Liver (tissue), 9 donors: Measurements from ENCODE around the gene TLE5. TPM values are rescaled to one million over a fixed set of nuclear protein-coding genes. Genes with fewer than 3 reads are reported as not detected.

Experiments used
- DNase-seq: peaks from one replicate; pipeline ENCODE4 v3.0.0-alpha.2; 2017; ENCODE audit warnings: low spot score
- H3K27ac ChIP-seq, 2 donors: one replicate each; pipeline ENCODE4 v1.7.0; 2013; ENCODE audit warnings: inconsistent platforms in 2 of 2, low read length in 2 of 2, control low read depth in 1 of 2, low read depth in 1 of 2, mild to moderate bottlenecking in 1 of 2
- H3K27me3 ChIP-seq, 4 donors: one replicate each; pipeline versions ENCODE4 v1.6.1 to v1.7.0; 2013; ENCODE audit warnings: low read length in 3 of 4, inconsistent platforms in 1 of 4, mild to moderate bottlenecking in 1 of 4, moderate library complexity in 1 of 4; ENCODE audit not compliant: control insufficient read depth in 4 of 4, insufficient read depth in 4 of 4
- H3K36me3 ChIP-seq, 4 donors: one replicate each; pipeline versions ENCODE4 v1.6.1 to v1.7.0; 2013; ENCODE audit warnings: low read length in 3 of 4, mild to moderate bottlenecking in 3 of 4, low read depth in 1 of 4, moderate library complexity in 1 of 4; ENCODE audit not compliant: control insufficient read depth in 4 of 4, insufficient read depth in 3 of 4
- H3K4me1 ChIP-seq, 4 donors: one replicate each; pipeline versions ENCODE4 v1.6.1 to v1.7.0; 2013; ENCODE audit warnings: low read length in 3 of 4, mild to moderate bottlenecking in 3 of 4, moderate library complexity in 1 of 4; ENCODE audit not compliant: control insufficient read depth in 4 of 4, insufficient read depth in 4 of 4
- H3K4me3 ChIP-seq, 3 donors: one replicate each; pipeline versions ENCODE4 v1.6.1 to v1.7.0; 2013; ENCODE audit warnings: low read length in 3 of 3, control low read depth in 1 of 3, low read depth in 1 of 3, mild to moderate bottlenecking in 1 of 3
- H3K9ac ChIP-seq, 2 donors: one replicate each; pipeline ENCODE4 v1.7.0; 2013; ENCODE audit warnings: low read length in 2 of 2, mild to moderate bottlenecking in 2 of 2, moderate library complexity in 2 of 2, control low read depth in 1 of 2, low read depth in 1 of 2
- H3K9me3 ChIP-seq, 4 donors: one replicate each; pipeline versions ENCODE4 v1.6.1 to v1.7.0; 2013; ENCODE audit warnings: low read length in 3 of 4; ENCODE audit not compliant: control insufficient read depth in 4 of 4
- ATF3 ChIP-seq: IDR thresholded peaks from 2 replicates; pipeline ENCODE4 v1.6.1; 2016; ENCODE audit warnings: antibody characterized with exemption
- CTCF ChIP-seq: fragments of 150-350 bp; IDR thresholded peaks from 2 replicates; pipeline ENCODE4 v1.5.1; 2017; ENCODE audit warnings: improper control_type of control experiment, low read depth, low read length; ENCODE audit not compliant: missing input control
- FOXA1 ChIP-seq: IDR thresholded peaks from 2 replicates; pipeline ENCODE4 v1.6.1; 2016; ENCODE audit warnings: antibody characterized with exemption
- GABPA ChIP-seq, 2 donors: IDR thresholded peaks in 1 of 2; conservative IDR thresholded peaks in 1 of 2; 2 replicates each; pipeline ENCODE4 v1.6.1; 2016; ENCODE audit warnings: antibody characterized with exemption in 2 of 2, mild to moderate bottlenecking in 1 of 2, moderate library complexity in 1 of 2
- HNF4A ChIP-seq, 2 donors: conservative IDR thresholded peaks; 2 replicates each; pipeline ENCODE4 v1.6.1; 2016; ENCODE audit warnings: antibody characterized with exemption in 2 of 2, mild to moderate bottlenecking in 2 of 2
- MAX ChIP-seq: IDR thresholded peaks from 2 replicates; pipeline ENCODE4 v1.6.1; 2016; ENCODE audit warnings: antibody characterized with exemption
- NR2F2 ChIP-seq: IDR thresholded peaks from 2 replicates; pipeline ENCODE4 v1.6.1; 2016; ENCODE audit warnings: antibody characterized with exemption
- RAD21 ChIP-seq, 2 donors: IDR thresholded peaks; 2 replicates each; pipeline ENCODE4 v1.6.1; 2016; ENCODE audit warnings: antibody characterized with exemption in 2 of 2, mild to moderate bottlenecking in 2 of 2
- RXRA ChIP-seq, 2 donors: IDR thresholded peaks; 2 replicates each; pipeline ENCODE4 v1.6.1; 2017 to 2018; ENCODE audit warnings: antibody characterized with exemption in 2 of 2, mild to moderate bottlenecking in 1 of 2
- SP1 ChIP-seq: IDR thresholded peaks from 2 replicates; pipeline ENCODE4 v1.6.1; 2018; ENCODE audit warnings: antibody characterized with exemption, mild to moderate bottlenecking
- TAF1 ChIP-seq: conservative IDR thresholded peaks from 2 replicates; pipeline ENCODE4 v1.6.1; 2016; ENCODE audit warnings: antibody characterized with exemption, mild to moderate bottlenecking
- YY1 ChIP-seq: IDR thresholded peaks from 2 replicates; pipeline ENCODE4 v1.6.1; 2016; ENCODE audit warnings: antibody characterized with exemption, mild to moderate bottlenecking
- ZBTB33 ChIP-seq: IDR thresholded peaks from 2 replicates; pipeline ENCODE4 v1.6.1; 2016; ENCODE audit warnings: antibody characterized with exemption
- WGBS: extraction: QIAGEN DNeasy Blood & Tissue Kit; methylation state at CpG from one replicate; pipeline ENCODE4 v1.1.7; 2013; 5-methylcytosine and 5-hydroxymethylcytosine counted together
- polyA plus RNA-seq, 2 donors: library from polyadenylated mRNA; stranded (reverse) in 1 of 2; unstranded in 1 of 2; fragments of 200-250 nt in 1 of 2; fragments of >200 nt in 1 of 2; fragmentation: Nextera tagmentation in 1 of 2; extraction: Ambion mirVana in 1 of 2; gene quantifications; one replicate each; pipeline versions ENCODE4 v1.2.1 to v1.2.3, GENCODE V29; 2013 to 2015
- total RNA-seq, 2 donors: library from RNA; depleted of rRNA; stranded (reverse); fragments of >200 nt; gene quantifications; one replicate each; pipeline ENCODE4 v1.2.3, GENCODE V29; 2014
- donor health status: healthy.
- donor health status: healthy.
- donor health status: healthy.
- donor health status: healthy.
- donor health status: healthy.

Gene TLE5
- total and polyA plus RNA-seq, 4 donors: 47.2 to 166 (median 54.9) TPM

- Histone ChIP-seq H3K27ac (peak overlapping the region in 1 of 2 donors; percentile 88), H3K27me3 (no peaks in the 10 kb centered on the region), H3K4me3 (no peak overlapping the region), H3K9me3 (no peaks in the 10 kb centered on the region), H3K36me3 (no peaks in the 10 kb centered on the region), H3K4me1 (peaks cover 14 to 47% (median 29%) of the 10 kb centered on the region in 4 donors), H3K9ac (no peak overlapping the region)
- no peak for DNase-seq
- TF ChIP-seq ZBTB33 (no peak), RXRA (IDR thresholded peaks at IDR 0.05) (peak in 1 of 2 donors; percentile 46), ATF3 (no peak), HNF4A (conservative IDR thresholded peaks at IDR 0.05) (peak; percentile 26 to 29), SP1 (peak; percentile 34)
Measured at GRCh38 chr19:3034406-3034655, 28.0 kb downstream of the TLE5 start.

- H3K9me3 ChIP-seq: no peaks in the 10 kb centered on the region
- 84% methylated on average over 11 of the region's 11 CpGs for WGBS
- no peaks in the 10 kb centered on the region for H3K36me3 ChIP-seq
- H3K4me1 ChIP-seq: peaks cover 14 to 47% (median 29%) of the 10 kb centered on the region in 4 donors
- H3K4me3 ChIP-seq: no peak overlapping the region
- no peak for TF ChIP-seq FOXA1
- TF ChIP-seq CTCF: no peak
- no peak for TF ChIP-seq TAF1
- no peak for TF ChIP-seq ZBTB33
- no peak for TF ChIP-seq YY1
- no peak for TF ChIP-seq MAX
- no peak for TF ChIP-seq RAD21 (IDR thresholded peaks at IDR 0.05)
- TF ChIP-seq GABPA (IDR thresholded peaks at IDR 0.05 in 1 of 2, conservative IDR thresholded peaks at IDR 0.05 in 1 of 2): no peak
- no peak for TF ChIP-seq RXRA (IDR thresholded peaks at IDR 0.05)
- TF ChIP-seq NR2F2: no peak
- H3K9ac ChIP-seq: no peak overlapping the region
- H3K27ac ChIP-seq: no peak overlapping the region
- DNase-seq: no peak
- H3K27me3 ChIP-seq: no peaks in the 10 kb centered on the region
Measured at GRCh38 chr19:3033595-3034405, 28.5 kb downstream of the TLE5 start.
